Stimulated activated CD8-positive, alpha-beta memory T cell treated with anti-CD3 and anti-CD28 coated beads, Interleukin-7, amount 100 ng/mL, for 4 hours (primary cell): ENCODE measurements around the gene UBL5.
"Not testable (repeated sequence)": the region's sequence is repeated elsewhere in the genome, so short reads cannot be mapped to it uniquely, and the experiment has no call there.

Experiments used
- DNase-seq, 2 donors: peaks; one replicate each; pipeline ENCODE4 v3.0.0-alpha.2; 2020; ENCODE audit warnings: low read depth in 2 of 2

UBL5 gene

GRCh38 chr19:9827289-9828238 lies at the start of gene UBL5:
TSS of gene UBL5 (plus strand) at chr19:9827918. CDS start at chr19:9828338, 420 bp downstream.
- peak; percentile 81 to 84 for DNase-seq

GRCh38 chr19:9782338-9782737 lies 45.4 kb upstream of the UBL5 start:
- DNase-seq: no peak

- DNase-seq: not testable (repeated sequence)
Observed at GRCh38 chr19:9784163-9784496, 43.6 kb upstream of the UBL5 start.

GRCh38 chr19:9785367-9786331 lies 42.1 kb upstream of the UBL5 start:
- DNase-seq: peak; percentile 96 to 97

- no peak for DNase-seq
Observed at GRCh38 chr19:9786342-9786741, 41.4 kb upstream of the UBL5 start.

GRCh38 chr19:9786819-9787218 lies 40.9 kb upstream of the UBL5 start:
- no peak for DNase-seq

GRCh38 chr19:9788604-9789003 lies 39.1 kb upstream of the UBL5 start:
- DNase-seq: not testable (repeated sequence)

- no peak for DNase-seq
Observed at GRCh38 chr19:9789066-9789465, 38.7 kb upstream of the UBL5 start.

GRCh38 chr19:9789579-9789978 lies 38.1 kb upstream of the UBL5 start:
- DNase-seq: not testable (repeated sequence)

GRCh38 chr19:9791073-9791367 lies 36.7 kb upstream of the UBL5 start:
- DNase-seq: not testable (repeated sequence)

GRCh38 chr19:9791552-9792205 lies 36.0 kb upstream of the UBL5 start:
- peak; percentile 96 to 98 for DNase-seq

GRCh38 chr19:9792206-9793070 lies 35.3 kb upstream of the UBL5 start:
- DNase-seq: peak; percentile 94 to 96

- DNase-seq: peak; percentile 62 to 66
Observed at GRCh38 chr19:9793071-9793591, 34.6 kb upstream of the UBL5 start.

- peak; percentile 69 to 82 for DNase-seq
Observed at GRCh38 chr19:9796113-9796773, 31.5 kb upstream of the UBL5 start.

GRCh38 chr19:9797871-9798270 lies 29.8 kb upstream of the UBL5 start:
- no peak for DNase-seq

GRCh38 chr19:9799162-9799561 lies 28.6 kb upstream of the UBL5 start:
- DNase-seq: no peak

GRCh38 chr19:9801976-9802375 lies 25.7 kb upstream of the UBL5 start:
- DNase-seq: no peak

GRCh38 chr19:9806803-9807202 lies 20.9 kb upstream of the UBL5 start:
- no peak for DNase-seq

- DNase-seq: no peak
Observed at GRCh38 chr19:9808855-9809824, 18.6 kb upstream of the UBL5 start.
